GM19099 (cell line): ENCODE measurements around the gene KDM4F.

Experiments
- POLR2A ChIP-seq: IDR thresholded peaks from 3 replicates; pipeline ENCODE4 v1.6.1; 2011; ENCODE audit warnings: low read depth; ENCODE audit not compliant: insufficient read length; ENCODE audit errors: extremely low read depth

The KDM4F gene

DNA sequence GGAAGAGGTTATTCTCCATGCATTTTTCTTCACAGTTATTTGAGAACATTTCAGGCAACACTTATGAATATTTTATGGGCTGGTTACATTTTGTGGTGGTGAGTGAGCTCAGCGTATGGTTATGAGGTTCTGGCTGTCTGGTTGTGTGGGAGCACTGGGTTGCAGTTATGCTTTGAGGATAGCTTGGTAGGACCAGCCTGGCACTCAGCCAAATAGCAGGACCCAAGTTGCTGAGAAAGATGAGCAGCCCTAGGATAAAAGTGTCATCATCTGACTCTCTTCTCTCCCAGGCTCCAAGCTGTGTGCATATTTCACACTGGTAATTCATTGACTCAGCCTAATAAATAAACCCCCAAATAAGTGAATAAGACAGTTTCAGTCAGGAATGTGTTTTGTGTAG is 9.4 kb downstream of the KDM4F start:
- no peak for TF ChIP-seq POLR2A

DNA sequence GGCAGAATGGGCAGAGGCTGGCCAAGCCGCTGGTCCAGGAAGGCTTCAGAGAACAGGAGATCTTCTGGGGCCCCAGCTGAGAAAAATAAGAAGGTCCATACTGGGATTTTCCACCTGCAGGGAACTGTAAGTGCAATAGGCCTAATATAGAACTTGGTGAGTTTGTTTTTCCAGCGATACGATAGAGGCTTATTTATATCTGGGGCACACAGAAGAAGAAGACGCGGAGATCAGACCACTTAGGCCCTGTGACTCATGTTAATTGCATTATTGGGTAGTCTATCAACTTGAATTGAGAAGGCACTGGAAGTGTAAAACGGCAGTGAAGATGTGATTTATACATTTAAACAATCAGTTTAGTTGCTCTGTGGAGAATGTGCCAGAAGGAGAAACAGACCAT is 9.8 kb downstream of the KDM4F start:
- no peak for TF ChIP-seq POLR2A

DNA sequence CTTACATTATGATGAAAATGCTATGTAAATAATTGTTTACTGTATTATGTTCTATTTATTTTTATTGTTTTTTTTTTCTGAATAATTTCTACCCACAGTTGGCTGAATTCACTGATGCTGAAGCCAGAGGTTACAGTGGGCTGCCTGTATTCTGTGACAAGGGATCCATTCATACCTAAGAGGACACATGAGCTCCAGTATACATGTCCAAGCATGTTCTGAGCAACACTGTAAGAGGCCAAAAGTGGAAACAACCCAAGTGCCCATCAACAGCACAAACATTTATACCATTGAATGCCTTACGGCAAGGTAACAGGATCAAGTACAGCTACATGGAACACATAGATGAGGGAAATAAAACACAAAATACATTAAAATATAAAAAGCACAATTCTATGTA is 16.1 kb downstream of the KDM4F start:
- no peak for TF ChIP-seq POLR2A

DNA sequence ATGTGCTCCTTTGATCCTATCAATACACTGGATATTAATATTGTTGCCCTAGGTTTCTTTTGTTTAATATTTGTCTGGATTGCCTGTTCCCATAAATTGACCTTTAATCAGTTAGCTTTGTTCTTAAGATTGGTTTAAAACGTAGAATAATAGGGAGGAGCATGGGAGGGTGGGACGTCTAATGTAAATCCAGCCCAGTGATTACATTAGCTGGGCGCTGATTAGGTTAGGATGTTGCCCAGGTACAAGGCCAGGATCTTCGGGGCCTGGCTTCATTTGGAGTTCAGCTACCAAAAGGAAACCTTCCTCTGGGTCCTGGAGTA is 17.5 kb downstream of the KDM4F start, which contains the start of gene SRSF8:
Gene SRSF8 (plus strand): TSS at position 204 of the 323 bp plus-strand sequence. CDS start 308 bp downstream, outside the sequence.
- TF ChIP-seq POLR2A: no peak

DNA sequence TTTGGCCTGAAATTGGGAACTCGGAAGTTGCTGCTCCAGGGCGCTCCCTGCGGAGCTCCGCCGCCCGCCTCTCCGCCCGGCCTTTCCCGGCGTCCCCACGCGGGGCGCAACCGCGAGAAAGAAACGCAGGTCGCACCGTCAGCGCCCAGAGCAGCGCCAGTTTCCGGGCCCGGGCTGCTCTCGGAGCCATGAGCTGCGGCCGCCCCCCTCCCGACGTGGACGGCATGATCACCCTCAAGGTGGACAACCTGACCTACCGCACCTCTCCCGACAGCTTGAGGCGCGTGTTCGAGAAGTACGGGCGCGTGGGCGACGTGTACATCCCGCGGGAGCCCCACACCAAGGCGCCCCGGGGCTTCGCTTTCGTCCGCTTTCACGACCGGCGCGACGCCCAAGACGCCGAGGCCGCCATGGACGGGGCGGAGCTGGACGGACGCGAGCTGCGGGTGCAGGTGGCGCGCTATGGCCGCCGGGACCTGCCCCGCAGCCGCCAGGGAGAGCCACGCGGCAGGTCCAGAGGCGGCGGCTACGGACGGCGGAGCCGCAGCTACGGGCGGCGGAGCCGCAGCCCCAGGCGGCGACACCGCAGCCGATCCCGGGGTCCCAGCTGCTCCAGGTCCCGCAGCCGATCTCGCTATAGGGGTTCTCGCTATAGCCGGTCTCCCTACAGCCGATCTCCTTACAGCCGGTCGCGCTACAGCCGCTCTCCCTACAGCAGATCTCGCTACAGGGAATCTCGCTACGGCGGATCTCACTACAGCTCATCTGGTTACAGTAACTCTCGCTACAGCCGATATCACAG is 18.0 kb downstream of the KDM4F start:
- TF ChIP-seq POLR2A: peak; percentile 82

DNA sequence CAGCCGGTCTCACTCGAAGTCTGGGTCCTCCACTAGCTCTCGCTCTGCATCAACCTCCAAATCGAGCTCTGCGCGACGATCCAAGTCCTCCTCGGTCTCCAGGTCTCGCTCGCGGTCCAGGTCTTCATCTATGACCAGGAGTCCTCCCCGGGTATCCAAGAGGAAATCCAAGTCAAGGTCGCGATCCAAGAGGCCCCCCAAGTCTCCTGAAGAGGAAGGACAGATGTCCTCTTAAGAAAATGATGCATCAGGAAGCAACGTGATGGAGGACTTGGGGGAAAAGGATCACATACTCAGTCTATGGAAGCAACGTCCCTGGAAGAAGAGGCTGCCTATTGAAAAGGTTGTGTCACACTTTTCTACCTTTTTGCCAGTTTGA is 18.6 kb downstream of the KDM4F start:
- TF ChIP-seq POLR2A: no peak

DNA sequence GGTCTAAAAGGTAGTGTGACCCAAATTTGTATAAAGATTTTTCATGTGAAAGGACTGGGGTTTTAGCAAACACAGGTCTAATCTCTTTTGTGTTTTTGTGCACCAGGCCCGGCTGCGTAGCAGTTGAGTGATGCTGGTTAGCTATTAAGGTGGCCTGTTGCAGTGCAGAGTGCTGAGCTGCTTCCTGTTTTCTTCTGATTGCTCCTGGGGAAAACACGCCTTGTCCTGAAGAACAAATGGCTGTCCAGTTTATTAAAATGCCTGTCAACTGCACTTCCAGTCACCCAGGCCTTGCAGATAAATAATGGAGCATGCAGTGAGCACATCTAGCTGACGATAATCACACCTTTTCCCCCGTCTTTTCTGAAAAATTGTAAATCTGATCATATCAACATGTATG is 19.3 kb downstream of the KDM4F start:
- TF ChIP-seq POLR2A: peak; percentile 73

DNA sequence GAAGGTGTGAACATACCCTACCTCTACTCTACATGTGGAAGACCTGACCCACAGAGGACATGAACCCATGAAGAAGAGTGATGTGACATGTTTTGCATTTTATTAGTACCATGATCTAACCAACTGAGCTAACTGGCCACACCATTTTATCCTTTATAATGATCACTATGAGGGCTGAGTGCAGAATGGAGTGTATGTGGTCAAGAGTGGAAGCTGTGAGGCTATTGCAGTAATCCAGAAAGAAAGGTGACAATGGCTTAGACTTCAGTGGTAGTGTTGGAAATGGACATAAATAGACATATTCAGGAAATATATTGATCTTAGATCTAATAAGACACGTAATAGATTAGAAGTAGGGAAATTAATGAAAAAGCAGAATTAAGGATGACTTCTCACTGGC is 21.2 kb downstream of the KDM4F start:
- TF ChIP-seq POLR2A: no peak

DNA sequence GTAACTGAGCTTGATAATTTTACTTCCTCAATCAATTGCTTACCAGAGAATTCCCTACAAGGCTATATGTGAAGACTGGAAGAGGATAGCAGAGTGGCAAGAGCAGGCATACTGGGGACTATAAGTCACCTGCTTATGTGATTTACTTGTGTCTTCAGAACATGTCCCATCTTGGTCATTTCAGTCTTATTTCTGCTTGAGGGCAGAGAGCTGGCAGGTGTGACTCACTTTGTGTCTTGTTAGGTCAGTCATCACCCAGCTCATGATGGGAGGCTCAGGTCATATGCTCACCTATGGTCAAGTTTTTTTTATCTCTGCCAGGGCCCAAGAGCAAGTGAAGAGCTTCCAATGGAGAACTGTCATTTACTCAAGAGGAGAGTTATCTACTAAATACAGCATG is 23.7 kb downstream of the KDM4F start:
- no peak for TF ChIP-seq POLR2A

DNA sequence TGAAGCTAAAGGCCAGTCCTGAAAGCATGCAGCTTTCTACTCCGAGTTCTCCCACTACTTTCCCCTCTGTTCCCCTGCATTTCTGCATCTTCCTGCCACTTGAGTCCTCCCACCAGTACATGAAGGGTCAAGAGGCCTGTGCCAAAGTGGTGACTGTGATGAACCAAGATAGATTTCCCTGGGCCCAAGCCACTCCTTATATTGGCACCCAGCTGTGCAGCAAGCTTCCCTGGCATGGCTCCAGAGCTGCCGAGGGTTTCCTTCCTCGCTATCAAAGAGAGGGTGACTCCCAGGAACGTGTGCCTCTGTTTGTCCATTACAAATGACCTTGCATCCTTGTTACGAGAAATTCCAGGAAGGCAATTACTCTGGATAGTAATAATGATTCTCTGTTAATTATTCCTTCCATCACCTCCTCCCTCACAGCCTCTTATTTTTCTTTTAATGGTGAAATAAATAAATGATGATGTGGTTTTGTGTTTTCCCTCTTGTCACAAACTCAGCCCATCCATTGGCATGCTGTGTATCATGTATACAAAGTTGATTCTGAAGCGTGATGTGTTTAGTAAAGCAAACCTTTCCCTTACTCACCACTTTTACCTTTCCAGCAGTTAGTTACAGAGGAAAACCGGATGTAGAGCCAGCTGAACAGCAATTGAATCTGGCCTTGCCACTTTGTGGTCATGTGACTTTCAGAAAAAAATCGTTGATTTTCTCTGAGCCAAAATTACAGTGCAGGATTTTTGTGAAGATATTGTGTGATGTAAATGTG is 25.8 kb downstream of the KDM4F start:
- TF ChIP-seq POLR2A: no peak

DNA sequence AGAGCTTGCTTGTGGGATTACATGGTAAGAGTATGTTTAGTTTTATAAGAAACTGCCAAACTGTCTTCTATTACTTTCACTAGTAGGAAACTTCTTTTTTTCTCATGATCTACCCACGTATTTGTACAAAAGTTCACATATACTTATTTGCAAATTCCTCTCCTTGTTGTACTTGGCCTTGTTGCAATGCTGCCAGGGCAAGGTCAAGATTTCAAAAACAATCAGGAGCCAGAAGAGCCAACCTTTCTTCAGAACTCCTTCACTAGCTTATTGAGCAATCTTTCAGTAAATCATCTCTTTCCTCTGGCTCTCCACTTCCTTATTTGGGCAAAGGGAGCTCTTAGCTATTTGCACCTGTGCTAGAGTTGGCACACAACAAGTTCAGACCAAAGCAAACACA is 27.2 kb downstream of the KDM4F start:
- TF ChIP-seq POLR2A: no peak

DNA sequence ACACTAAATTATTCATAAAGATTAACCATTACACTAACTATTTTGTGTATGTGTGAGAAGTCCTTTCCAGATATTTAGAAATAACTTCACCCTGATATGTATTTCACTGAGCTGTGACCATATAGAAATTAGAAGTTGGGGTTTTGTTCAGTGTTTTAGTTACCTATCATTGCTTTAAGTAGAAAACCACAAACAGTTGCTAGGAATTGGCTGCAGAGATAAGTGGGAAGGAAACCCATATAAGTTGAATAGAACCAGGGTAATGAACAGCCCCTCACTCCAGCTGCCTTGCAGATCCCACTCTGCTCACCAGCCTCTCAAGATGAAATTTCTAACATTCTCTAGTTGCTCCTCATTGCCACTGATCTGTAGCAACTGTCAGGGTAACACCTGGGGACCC is 27.8 kb downstream of the KDM4F start:
- TF ChIP-seq POLR2A: no peak

DNA sequence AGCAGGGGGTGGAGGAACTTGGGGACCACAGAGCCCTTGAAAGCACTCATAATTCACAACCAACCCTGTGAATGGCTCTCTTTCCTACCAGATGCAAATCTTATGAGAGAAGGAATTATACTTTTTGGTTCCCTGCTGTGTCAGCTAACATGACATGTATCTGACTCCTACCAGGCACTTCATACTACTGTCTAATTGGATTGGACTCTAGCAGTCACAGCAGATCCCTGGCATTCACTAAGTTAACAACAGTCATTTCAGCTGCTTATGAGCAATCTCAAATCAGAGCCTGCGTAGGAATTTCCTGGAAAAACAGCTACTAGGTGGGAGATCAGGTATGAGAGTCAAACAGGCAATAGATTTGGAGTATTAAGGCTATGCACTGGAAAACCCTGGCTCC is 29.3 kb downstream of the KDM4F start:
- no peak for TF ChIP-seq POLR2A

DNA sequence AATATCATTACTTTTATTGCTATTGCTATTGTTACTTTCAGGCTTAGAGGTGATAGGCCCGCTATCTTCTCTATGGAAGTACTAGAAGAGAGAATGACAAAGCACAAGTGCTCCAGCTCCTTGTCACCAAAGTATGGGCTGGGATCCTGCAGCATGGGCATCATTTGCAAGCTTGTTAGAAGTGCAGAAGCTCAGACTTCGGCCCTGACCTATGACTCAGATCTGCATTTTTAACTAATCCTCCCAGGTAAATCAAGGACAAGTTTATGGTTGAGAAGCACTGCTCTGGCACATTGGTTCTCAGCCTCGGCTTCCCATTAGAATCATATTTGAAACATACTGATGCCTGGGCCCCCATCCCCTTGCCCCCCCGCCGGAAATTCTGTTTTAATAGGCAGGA is 31.8 kb downstream of the KDM4F start:
- TF ChIP-seq POLR2A: no peak

DNA sequence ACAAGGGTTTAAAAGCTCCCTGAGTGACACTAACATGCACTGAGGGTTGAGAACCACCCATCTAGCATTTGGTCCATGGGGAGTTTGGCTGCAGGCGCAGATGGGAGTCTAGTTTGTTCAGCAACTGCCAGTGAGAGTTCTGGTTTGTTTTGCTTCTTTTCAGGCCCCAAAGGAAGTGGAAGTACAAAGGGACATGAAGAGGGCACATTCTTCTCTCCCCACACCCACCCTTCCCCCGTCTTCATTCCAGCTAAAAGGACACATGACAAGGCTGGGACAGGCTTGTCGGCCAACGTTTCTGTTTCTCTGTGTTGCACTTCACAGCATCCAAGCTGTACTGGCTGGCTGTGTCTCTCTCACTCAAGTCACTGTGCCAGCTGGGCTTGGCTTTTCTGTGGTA is 32.2 kb downstream of the KDM4F start:
- no peak for TF ChIP-seq POLR2A

DNA sequence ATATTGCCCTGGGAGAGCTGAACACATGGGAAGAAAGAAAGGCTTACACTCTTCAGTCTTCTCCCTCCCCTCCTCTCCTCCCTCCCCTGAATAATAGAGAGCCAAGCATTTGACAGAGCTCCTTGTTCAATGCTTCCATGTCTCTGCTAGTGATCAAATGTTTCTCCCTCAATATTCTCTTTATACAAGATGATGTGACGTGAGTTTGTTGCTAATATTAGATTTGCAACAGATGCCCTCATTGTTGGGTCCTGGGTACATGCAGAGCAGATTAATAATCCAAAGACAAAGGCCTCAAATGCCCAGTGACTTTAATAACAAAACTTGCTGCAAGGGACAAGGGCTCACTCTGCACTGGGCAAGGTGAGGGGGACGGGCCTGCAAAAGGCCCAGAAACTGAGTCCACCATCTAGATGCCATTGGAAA is 33.4 kb downstream of the KDM4F start:
- TF ChIP-seq POLR2A: no peak
